GM21619 (cell line): ENCODE measurements around the gene TBRG4.

Experiments
- ATAC-seq: cut with Tn5 transposase; IDR thresholded peaks from one replicate; pipeline ENCODE4 v1.9.1; 2021; ENCODE audit not compliant: unreplicated experiment

TBRG4 gene

GRCh38 chr7:45145881-45146280 lies 34.4 kb upstream of the TBRG4 start:
- ATAC-seq: no peak

- ATAC-seq: no peak
These were observed 32.1 kb upstream of the TBRG4 start for GRCh38 chr7:45143616-45144015.

GRCh38 chr7:45140827-45141226 lies 29.3 kb upstream of the TBRG4 start:
- no peak for ATAC-seq

GRCh38 chr7:45138433-45139267 lies 27.2 kb upstream of the TBRG4 start:
- ATAC-seq: no peak

GRCh38 chr7:45136106-45137060 lies 24.9 kb upstream of the TBRG4 start:
- ATAC-seq: peak; percentile 65

- no peak for ATAC-seq
These were observed 22.4 kb upstream of the TBRG4 start for GRCh38 chr7:45133877-45134276.

GRCh38 chr7:45133352-45133751 lies 21.9 kb upstream of the TBRG4 start:
- ATAC-seq: no peak

- ATAC-seq: no peak
These were observed 21.3 kb upstream of the TBRG4 start for GRCh38 chr7:45132708-45133320.

- ATAC-seq: no peak
These were observed 20.4 kb upstream of the TBRG4 start for GRCh38 chr7:45131891-45132290.

GRCh38 chr7:45130910-45131309 lies 19.4 kb upstream of the TBRG4 start:
- no peak for ATAC-seq

GRCh38 chr7:45129906-45130305 lies 18.4 kb upstream of the TBRG4 start:
- no peak for ATAC-seq

- no peak for ATAC-seq
These were observed 17.8 kb upstream of the TBRG4 start for GRCh38 chr7:45129181-45129800.

- no peak for ATAC-seq
These were observed 15.4 kb upstream of the TBRG4 start for GRCh38 chr7:45126920-45127319.

- ATAC-seq: no peak
These were observed 14.7 kb upstream of the TBRG4 start for GRCh38 chr7:45126201-45126600.

- ATAC-seq: no peak
These were observed 13.9 kb upstream of the TBRG4 start for GRCh38 chr7:45125193-45125904.

- ATAC-seq: no peak
These were observed 12.6 kb upstream of the TBRG4 start for GRCh38 chr7:45123913-45124710.

- no peak for ATAC-seq
These were observed 11.7 kb upstream of the TBRG4 start for GRCh38 chr7:45122975-45123860.

- ATAC-seq: no peak
These were observed 8.1 kb upstream of the TBRG4 start for GRCh38 chr7:45119550-45119949.
